HG03442 (cell line): ENCODE results near the gene PXDN.
"Not testable (repeated sequence)": the region's sequence is repeated elsewhere in the genome, so short reads cannot be mapped to it uniquely, and the experiment has no call there.

Source experiments
- ATAC-seq: cut with Tn5 transposase; IDR thresholded peaks from one replicate; pipeline ENCODE4 v1.9.1; 2021; ENCODE audit warnings: mild to moderate bottlenecking, moderate library complexity; ENCODE audit not compliant: unreplicated experiment

The PXDN gene

GRCh38 chr2:1688161-1688560 lies 56.2 kb downstream of the PXDN start:
- no peak for ATAC-seq

DNA sequence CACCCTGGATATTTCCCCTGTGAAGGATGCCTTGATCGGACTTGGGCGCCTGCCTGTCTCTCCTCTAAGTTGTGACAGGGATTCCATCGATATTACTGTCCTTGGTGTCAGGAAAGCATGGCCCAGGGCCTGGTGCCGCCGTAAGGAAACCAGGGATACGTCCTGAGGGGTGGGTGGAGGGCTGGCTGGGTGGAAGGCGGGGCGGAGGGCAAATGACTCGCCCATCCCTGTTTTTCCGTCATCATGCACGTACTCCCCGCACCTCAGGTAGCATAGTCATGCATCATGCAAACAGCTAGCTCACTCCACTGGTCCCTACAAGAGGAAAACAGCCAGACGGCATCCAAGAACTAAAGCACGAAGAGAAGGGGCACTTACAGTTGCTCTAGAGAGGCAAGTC lies 57.1 kb downstream of the PXDN start:
- ATAC-seq: no peak

DNA sequence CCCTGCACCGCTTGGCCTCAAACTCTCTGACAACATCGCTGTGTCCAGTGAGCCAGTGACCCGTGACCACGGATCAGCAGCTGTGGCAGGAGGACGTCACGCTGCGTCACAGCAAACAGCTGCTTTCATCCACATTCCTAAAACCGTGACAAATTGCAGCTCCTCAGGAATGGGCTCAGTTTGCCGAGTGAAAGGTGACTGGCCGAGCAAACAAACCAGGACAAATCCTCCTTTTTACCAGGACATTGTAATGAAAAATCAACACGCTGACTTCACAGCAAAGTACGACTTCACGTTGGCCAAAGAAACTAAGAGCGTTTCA lies 57.6 kb downstream of the PXDN start:
- no peak for ATAC-seq

DNA sequence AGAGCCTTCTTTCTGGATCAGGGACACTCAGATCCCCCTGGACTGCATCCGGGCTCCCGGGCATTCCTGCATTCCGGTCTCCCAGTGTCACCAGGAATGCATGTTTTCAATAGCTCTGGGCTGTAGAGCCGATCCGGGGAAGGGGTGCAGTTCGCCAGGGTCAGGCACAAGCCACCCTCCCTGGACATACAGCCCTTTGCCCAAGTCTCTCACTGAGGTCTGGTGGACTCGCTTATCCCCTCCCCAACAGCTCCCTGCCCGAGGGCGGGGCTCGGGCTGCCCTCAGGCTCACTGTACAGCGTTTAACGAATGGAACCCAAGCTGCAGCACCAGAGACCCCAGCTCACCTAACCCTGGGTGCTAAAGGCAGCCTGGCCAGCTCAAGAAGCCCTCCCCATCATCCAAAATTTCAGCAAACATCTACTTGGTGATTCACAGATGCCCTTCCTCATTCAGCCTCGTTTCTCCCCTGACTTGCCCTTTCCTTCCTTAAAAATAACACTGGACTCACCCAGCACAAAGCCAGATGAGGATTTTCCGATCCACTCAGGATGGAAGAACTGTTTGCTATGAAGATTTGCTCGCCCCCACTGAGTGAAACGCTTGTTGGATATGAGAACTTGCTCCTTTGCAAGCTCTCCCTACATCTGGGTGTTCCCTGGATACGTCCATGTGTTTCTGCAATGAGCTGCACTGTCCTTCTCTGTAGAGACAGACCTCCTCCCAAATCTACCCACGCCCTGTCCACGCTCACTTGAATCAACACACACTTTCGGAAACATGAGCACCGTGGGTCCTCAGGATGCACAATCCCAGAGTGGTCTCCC lies 58.1 kb downstream of the PXDN start:
- ATAC-seq: no peak

- ATAC-seq: no peak
Measured at GRCh38 chr2:1685078-1685956, 59.0 kb downstream of the PXDN start.

GRCh38 chr2:1683297-1683696 lies 61.0 kb downstream of the PXDN start:
- ATAC-seq: no peak

DNA sequence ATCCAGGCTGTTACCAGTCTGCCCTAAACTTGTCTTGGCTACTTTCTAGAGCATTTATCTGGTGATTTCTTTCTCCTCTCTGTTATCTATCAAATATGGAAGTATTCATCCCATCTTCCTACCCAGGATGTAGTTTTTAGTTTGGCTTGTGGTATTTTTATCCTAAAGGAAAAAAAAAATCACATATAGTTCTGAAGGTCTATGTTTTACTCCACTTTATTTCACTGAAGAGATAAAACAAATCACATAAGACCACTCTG lies 62.2 kb downstream of the PXDN start:
- ATAC-seq: no peak

DNA sequence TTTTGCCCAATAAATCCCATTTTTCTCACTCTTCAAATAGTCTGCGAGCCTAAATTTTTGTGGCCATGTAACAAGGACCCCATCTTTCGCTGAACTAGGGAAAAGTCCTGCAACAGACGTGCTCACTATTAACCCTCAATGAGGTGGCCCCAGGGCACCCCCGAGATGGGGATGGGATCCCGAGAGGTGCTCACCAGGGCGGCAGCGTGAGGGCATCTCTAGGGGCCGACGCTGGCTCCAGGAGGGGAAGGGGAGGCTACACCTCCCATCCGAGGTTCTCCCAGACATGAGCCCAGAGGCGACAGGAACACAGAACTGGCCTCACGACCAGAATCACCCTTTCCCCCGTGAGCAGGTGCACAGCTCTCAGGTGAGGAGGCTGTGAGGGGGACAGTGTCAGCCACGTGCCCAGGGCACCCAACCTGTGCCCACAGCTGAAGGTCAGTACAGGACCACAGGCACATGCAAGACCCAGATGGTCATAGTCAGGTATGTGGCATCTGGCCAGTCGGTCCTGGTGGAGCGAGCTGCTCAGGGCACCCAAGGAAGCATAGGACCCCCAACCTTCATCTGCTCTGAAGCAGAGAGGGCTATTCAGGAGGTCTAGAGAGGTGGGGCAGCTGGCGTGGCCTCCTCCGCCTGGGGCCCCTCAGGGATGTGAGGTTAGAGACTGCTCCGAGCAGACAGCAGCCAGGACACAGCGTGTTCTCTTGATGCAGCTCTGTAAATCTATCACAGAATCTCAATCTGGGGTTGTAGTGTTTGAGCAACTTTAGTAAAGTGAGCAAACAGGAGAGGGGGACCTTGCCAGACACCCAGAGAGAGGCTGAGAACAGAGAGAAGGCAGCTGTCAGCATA lies 62.8 kb downstream of the PXDN start:
- ATAC-seq: no peak

DNA sequence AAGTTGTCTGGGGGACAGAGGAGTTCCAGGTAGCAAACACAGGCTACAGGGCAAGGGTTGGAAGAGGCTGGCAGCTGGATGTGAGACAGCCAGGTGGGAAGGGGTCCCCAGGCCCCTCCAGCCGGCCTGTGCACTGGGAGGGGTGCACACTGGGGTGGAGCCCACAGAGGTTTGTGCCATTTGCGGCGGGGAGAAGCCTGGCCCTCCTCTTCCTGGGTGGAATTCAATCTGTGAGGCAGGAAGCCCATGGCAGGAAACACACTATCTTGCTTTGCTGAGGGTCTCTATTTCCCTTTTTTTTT lies 63.3 kb downstream of the PXDN start:
- ATAC-seq: no peak

DNA sequence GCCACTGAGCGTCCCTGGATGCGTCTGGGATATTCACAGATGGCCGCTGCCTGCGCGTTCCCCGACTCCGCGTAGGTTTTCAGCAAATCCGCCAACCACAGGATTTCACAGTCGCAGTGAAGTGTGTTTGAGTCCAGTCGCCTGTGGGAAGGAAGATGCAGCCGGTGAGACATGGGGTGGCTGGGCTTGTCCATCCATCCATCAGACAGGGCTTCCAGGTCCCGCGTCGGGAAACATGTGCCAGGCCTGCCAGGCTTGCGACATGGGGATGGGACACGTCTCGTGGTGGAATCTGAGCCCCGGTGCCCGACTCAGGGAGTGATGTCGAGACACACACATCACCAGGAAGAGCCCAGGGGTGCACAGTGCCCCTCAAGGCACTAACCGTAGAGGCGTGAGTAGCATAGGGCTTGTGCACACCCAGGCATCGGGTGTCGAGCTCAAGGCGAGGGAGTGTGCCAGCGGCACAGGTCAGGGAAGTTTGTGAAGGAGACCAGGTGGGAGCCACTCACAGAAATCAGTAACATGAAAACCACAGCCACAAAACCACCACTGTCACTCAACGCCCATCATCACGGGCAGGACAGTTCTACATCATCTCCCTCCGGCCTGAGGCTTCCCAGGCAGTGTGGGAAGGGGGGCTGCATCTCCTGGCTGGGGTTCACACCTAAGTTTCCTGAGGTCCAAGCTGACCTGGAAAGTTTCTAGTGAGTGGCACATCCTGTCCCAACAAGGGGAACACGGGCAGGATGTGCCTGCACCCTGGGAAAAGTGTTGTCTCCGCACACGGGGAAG lies 63.9 kb downstream of the PXDN start:
- ATAC-seq: no peak

DNA sequence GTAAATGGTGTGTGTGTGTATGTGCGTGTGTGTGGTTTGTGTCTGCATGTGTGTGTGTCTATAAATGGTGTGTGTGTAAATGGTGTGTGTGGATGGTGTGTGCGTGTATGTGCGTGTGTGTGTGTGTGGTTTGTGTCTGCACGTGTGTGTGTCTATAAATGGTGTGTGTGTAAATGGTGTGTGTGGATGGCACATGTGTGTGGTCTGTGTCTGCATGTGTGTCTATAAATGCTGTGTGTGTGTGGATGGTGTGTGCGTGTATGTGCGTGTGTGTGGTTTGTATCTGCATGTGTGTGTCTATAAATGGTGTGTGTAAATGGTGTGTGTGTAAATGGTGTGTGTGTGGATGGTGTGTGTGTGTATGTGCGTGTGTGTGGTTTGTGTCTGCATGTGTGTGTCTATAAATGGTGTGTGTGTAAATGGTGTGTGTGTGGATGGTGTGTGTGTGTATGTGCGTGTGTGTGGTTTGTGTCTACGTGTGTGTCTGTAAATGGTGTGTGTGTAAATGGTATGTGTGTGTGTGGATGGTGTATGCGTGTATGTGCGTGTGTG lies 64.8 kb downstream of the PXDN start:
- not testable (repeated sequence) for ATAC-seq

DNA sequence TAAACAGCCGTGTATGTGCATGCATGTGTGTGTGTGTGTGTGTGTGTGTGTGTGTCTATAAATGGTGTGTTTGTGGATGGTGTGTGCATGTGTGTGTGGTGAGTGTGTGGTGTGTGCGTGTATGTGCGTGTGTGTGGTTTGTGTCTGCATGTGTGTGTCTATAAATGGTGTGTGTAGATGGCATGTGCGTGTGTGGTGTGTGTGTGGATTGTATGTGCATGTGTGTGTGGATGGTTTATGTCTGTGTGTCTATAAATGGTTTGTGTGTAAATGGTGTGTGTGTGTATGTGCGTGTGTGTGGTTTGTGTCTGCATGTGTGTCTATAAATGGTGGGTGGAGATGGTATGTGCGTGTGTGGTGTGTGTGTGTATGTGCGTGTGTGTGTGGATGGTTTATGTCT lies 65.2 kb downstream of the PXDN start:
- ATAC-seq: not testable (repeated sequence)

DNA sequence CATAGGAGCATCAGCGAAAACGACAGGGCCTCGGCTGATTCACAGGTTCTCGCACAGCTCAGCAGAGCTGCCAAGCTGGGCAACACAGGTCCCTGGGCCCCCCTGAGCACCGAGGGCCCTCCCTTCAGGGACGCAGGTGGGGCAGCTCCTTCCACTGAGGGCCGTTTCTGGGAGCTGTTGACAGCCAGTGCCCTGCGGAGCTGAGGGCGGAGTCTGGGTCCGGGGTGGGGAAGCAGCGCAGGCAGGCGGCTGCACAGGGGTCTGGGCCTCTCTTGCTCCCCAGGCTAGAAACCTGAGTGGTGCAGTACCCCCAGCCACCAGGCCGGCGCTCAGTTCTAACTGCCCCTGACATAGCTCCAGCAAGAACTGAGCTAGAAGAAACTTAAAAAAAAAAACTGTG lies 65.7 kb downstream of the PXDN start:
- ATAC-seq: no peak

DNA sequence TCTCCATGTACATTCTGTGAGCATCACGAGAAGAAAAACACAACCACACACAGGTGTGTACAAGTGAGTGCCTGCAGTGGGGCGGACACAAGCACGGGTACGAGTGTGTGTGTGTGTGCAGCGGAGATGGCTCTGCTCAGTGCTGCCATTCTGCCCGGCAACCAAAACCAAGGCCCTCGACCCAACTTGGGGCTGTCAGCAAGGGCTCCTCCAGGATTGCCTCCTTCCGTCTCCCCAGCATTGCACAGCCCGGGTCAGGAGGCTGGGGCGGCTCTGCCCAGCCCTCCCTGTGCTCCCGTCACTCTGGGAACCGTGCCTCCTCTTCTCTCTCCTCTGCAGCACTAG lies 66.5 kb downstream of the PXDN start:
- ATAC-seq: no peak

- ATAC-seq: no peak
Measured at GRCh38 chr2:1676913-1677820, 67.1 kb downstream of the PXDN start.

GRCh38 chr2:1676091-1676912 lies 68.0 kb downstream of the PXDN start:
- ATAC-seq: no peak

- no peak for ATAC-seq
Measured at GRCh38 chr2:1675633-1676032, 68.7 kb downstream of the PXDN start.

- no peak for ATAC-seq
Measured at GRCh38 chr2:1674766-1675397, 69.4 kb downstream of the PXDN start.
